Heart right ventricle (tissue), 16 donors: Measurements from ENCODE around the gene MRPS6. TPM values are rescaled to one million over a fixed set of nuclear protein-coding genes. Genes with fewer than 3 reads are reported as not detected.
A peak's percentile ranks its signal among the peaks of the same experiment; 100 is the strongest.

Source experiments
- ATAC-seq, 8 donors: fragments of 200-7000 bp; cut with Tn5 transposase; one replicate each; pipeline ENCODE4 v1.9.1; 2020; ENCODE audit warnings: mild to moderate bottlenecking in 8 of 8, moderate library complexity in 8 of 8, moderate number of reproducible peaks in 1 of 8
- DNase-seq, 2 donors: peaks; one replicate each; pipeline ENCODE4 v3.0.0-alpha.2; 2020
- H3K27ac ChIP-seq, 10 donors: fragments of 200-600 bp; sonication (generic) in 2 of 10; one replicate each; pipeline versions ENCODE4 v1.5.0 to v1.8.0; 2020 to 2022; ENCODE audit warnings: mild to moderate bottlenecking in 3 of 10
- H3K27me3 ChIP-seq, 7 donors: fragments of 200-600 bp; one replicate each; pipeline ENCODE4 v1.8.0; 2021 to 2022; ENCODE audit warnings: mild to moderate bottlenecking in 2 of 7
- H3K36me3 ChIP-seq, 9 donors: fragments of 200-600 bp; sonication (generic) in 1 of 9; one replicate each; pipeline versions ENCODE4 v1.5.0 to v1.8.0; 2020 to 2022; ENCODE audit warnings: mild to moderate bottlenecking in 2 of 9
- H3K4me1 ChIP-seq, 9 donors: fragments of 200-600 bp; sonication (generic) in 1 of 9; one replicate each; pipeline versions ENCODE4 v1.5.0 to v1.8.0; 2020 to 2022; ENCODE audit warnings: mild to moderate bottlenecking in 4 of 9
- H3K4me3 ChIP-seq, 10 donors: fragments of 200-600 bp; sonication (generic) in 2 of 10; one replicate each; pipeline versions ENCODE4 v1.5.0 to v1.8.0; 2020 to 2022; ENCODE audit warnings: mild to moderate bottlenecking in 7 of 10, moderate library complexity in 2 of 10
- H3K9me3 ChIP-seq, 11 donors: fragments of 200-600 bp in 10 of 11; sonication (generic) in 2 of 11; one replicate each; pipeline versions ENCODE4 v1.5.0 to v1.8.0; 2013 to 2022; ENCODE audit warnings: mild to moderate bottlenecking in 2 of 11, control low read depth in 1 of 11, moderate library complexity in 1 of 11
- WGBS, 2 donors: extraction: QIAGEN DNeasy Blood & Tissue Kit; methylation state at CpG; one replicate each; pipeline ENCODE4 v1.1.7; 2013; ENCODE audit warnings: inconsistent platforms in 1 of 2; 5-methylcytosine and 5-hydroxymethylcytosine counted together
- intact Hi-C, 10 donors: fragments of 100-400 bp; cut with DNase I; formaldehyde crosslinking; loops; one replicate each; pipeline versions ENCODE4 v1.11.1 to v1.14.2; 2022
- polyA plus RNA-seq, 2 donors: library from polyadenylated mRNA; stranded (reverse); fragments of 200-250 nt; gene quantifications; one replicate each; pipeline ENCODE4 v1.2.3, GENCODE V29; 2013
- total RNA-seq, 10 donors: library from RNA; stranded (reverse); fragmentation: NEBNext Ultra II Directional in 3 of 10; extraction: Animal tissue kit (Norgen Biotek cat#: 25700) in 3 of 10; gene quantifications; one replicate each; pipeline versions ENCODE4 v1.2.1 to v1.2.4, GENCODE V29; 2021 to 2023
- TF ChIP-seq, protein P1 (sequence below), 9 donors: fragments of 200-600 bp; sonication (generic) in 2 of 9; IDR thresholded peaks; one replicate each; pipeline versions ENCODE4 v1.5.0 to v1.8.0; 2021 to 2022; ENCODE audit warnings: antibody characterized with exemption in 9 of 9, mild to moderate bottlenecking in 5 of 9, moderate library complexity in 1 of 9
- donor health status: Arrhythmogenic right ventricular cardiomyopathy.
- donor health status: ischemic (EF 13 %, LVEDD 7.1; RV severe dilation, severe dysfunction).
- donor health status: healthy with polysubstance abuse.
- donor health status: DM: no; HTN: yes; CAD: no.
- donor health status: DM: no; HTN: no; CAD: no.
- donor health status: ischemic (EF 25% LVEDD 6.9; RV normal size, moderate dysfunction).
- donor health status: ischemic (EF 25% LVEDD 5.7; RV mildly dilated, moderate dysfunction).
- donor health status: healthy.
- donor health status: DM: yes; HTN: yes; CAD: no.
- donor health status: Ischemic cardiomyopathy.
- donor health status: ischemic (EF 35%, LVEDD 5.7; RV mildly dilated, moderate dysfunction).
- donor health status: nonischemic (EF 11% LVEDD 7.7; RV severe dilation, severe dysfunction).
- donor health status: DM: yes; HTN: yes; CAD: no.
- donor health status: PGD.
- donor health status: ischemic (EF 29% LVEDD 5.4; RV normal size, mild dysfunction).
- donor health status: nonischemic (EF 23%, LVEDD 6.1; RV moderate dilation, normal function).

MRPS6 gene
- total and polyA plus RNA-seq, 12 donors = 32.0 to 68.1 (median 39.8) TPM

DNA sequence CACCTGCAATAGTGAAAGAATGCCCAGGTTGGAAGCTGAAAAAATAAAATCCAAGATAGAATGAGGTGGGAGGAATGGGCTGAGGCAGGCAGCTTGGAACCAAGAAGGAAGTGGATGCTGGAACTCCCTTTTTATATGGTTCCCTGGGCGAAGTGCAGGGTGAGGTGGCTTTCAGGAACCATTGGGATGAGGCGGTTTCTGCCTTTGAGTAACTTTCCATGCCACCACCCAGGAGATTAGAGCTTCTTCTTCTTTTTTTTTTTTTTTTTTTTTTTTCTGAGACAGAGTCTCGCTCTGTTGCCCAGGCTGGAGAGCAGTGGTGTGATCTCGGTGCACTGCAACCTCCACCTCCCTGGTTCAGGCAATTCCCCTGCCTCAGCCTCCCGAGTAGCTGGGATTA lies 17.8 kb upstream of the MRPS6 start:
- Histone ChIP-seq H3K27ac (no peak overlapping the region), H3K36me3 (no peaks in the 10 kb centered on the region), H3K9me3 (no peaks in the 10 kb centered on the region), H3K27me3 (no peaks in the 10 kb centered on the region), H3K4me3 (no peak overlapping the region), H3K4me1 (no peaks in the 10 kb centered on the region)
- intact Hi-C loops = no loop called here
- 91 to 97% methylated on average over 5 of the region's 5 CpGs for WGBS, 2 donors
- TF ChIP-seq, protein P1, sequence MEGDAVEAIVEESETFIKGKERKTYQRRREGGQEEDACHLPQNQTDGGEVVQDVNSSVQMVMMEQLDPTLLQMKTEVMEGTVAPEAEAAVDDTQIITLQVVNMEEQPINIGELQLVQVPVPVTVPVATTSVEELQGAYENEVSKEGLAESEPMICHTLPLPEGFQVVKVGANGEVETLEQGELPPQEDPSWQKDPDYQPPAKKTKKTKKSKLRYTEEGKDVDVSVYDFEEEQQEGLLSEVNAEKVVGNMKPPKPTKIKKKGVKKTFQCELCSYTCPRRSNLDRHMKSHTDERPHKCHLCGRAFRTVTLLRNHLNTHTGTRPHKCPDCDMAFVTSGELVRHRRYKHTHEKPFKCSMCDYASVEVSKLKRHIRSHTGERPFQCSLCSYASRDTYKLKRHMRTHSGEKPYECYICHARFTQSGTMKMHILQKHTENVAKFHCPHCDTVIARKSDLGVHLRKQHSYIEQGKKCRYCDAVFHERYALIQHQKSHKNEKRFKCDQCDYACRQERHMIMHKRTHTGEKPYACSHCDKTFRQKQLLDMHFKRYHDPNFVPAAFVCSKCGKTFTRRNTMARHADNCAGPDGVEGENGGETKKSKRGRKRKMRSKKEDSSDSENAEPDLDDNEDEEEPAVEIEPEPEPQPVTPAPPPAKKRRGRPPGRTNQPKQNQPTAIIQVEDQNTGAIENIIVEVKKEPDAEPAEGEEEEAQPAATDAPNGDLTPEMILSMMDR (IDR thresholded peaks at IDR 0.05) = no peak
- no peak for DNase-seq
- ATAC-seq = no peak

DNA sequence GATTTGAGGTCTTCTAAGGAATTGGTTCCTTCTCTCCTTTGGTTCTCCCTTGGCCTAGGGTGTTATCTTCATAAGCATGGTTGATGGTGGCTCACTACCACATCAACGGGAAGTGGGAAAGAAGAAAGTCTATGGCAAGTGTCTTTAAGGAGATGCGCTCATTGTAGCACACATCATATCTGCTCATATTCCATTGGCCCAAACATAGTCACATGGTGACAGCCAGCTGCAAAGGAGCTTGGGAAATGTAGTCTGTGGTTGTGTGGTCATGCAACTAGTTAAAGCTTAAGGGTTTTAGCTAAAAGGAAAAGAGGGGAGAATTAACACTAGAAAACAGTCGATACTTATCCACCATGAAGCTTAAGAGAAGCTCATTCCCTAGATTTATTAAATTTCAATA lies 11.4 kb upstream of the MRPS6 start:
- no peak for DNase-seq
- Histone ChIP-seq H3K4me1 (no peaks in the 10 kb centered on the region), H3K27ac (no peak overlapping the region), H3K4me3 (no peak overlapping the region), H3K27me3 (no peaks in the 10 kb centered on the region), H3K36me3 (no peaks in the 10 kb centered on the region), H3K9me3 (no peaks in the 10 kb centered on the region)
- intact Hi-C loops = loop anchor here in 2 of 10 donors (5.0 to 10.0 kb wide), 2 partner anchors 127 to 130 kb away; no protein-coding TSS in a partner anchor
- 81 to 84% methylated on average over 3 of the region's 3 CpGs for WGBS, 2 donors
- TF ChIP-seq, protein P1 (IDR thresholded peaks at IDR 0.05) = no peak
- ATAC-seq = no peak

DNA sequence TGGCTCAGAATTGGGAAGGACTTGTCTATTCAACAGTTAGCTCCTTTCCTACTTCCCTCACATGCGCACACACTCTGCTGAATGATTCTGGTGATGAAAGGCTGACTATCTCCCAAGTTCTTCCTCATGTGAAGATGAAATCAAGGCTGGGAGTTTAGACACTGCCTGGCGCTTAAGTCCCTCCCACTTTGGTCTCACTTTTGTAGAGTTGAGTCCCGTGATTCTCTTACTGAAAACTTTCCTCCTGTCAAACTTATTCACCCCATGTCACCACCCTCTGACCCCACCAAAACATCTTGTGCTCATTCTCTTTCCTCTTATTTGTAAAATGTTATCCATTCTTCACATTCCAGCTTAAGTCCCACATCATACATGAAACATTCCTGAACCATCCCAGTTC lies 8.4 kb upstream of the MRPS6 start:
- TF ChIP-seq, protein P1 (IDR thresholded peaks at IDR 0.05) = no peak
- Histone ChIP-seq H3K4me1 (no peaks in the 10 kb centered on the region), H3K4me3 (no peak overlapping the region), H3K9me3 (no peaks in the 10 kb centered on the region), H3K27me3 (no peaks in the 10 kb centered on the region), H3K36me3 (no peaks in the 10 kb centered on the region), H3K27ac (no peak overlapping the region)
- no peak for DNase-seq
- WGBS, 2 donors = 68 to 69% methylated on average over 3 of the region's 3 CpGs
- no peak for ATAC-seq
- intact Hi-C loops = loop anchor here in 1 of 10 donors (10.0 kb wide), 1 partner anchor 130 kb away; no protein-coding TSS in a partner anchor

DNA sequence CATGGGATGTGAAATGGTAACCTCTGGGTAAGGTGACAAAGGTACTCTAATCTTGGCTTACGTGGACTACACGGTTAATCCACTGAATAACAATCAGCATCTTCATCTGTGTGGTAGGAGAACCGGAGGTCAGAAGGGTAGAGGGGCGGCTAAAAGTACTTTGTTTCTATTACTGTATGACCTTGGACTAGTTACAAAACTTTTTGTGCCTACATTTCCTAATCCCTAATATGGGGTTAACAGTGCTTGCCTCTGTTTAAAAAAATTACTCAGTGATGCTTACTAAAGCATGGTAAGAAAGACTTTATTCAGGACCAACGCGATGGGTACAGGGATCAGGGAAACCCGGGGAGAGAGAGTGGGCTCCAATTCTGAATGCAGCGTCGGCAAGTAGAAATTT lies 1.7 kb upstream of the MRPS6 start:
- no peak for ATAC-seq
- DNase-seq = no peak
- 86 to 91% methylated on average over 9 of the region's 9 CpGs for WGBS, 2 donors
- Histone ChIP-seq H3K27me3 (no peaks in the 10 kb centered on the region), H3K36me3 (no peaks in the 10 kb centered on the region), H3K4me3 (no peak overlapping the region), H3K4me1 (peaks cover 0 to 32% (median 20%) of the 10 kb centered on the region in 9 donors), H3K27ac (peak overlapping the region in 2 of 10 donors; percentile 80 to 82), H3K9me3 (no peaks in the 10 kb centered on the region)
- TF ChIP-seq, protein P1 (IDR thresholded peaks at IDR 0.05) = no peak
- intact Hi-C loops = loop anchor here (2.0 to 10.0 kb wide), 9 partner anchors 97 to 543 kb away; partner anchors contain the start of gene RCAN1 (in 1 of the 10)
